SJSA1 (cell line): ENCODE measurements around the gene APMAP. TPM values are rescaled to one million over a fixed set of nuclear protein-coding genes. Genes with fewer than 3 reads are reported as not detected.
"Not testable (repeated sequence)": the region's sequence is repeated elsewhere in the genome, so short reads cannot be mapped to it uniquely, and the experiment has no call there.

Experiments used
- DNase-seq, 2 experiments: peaks; one replicate each; pipeline ENCODE4 v3.0.0-alpha.2; 2015 to 2020; ENCODE audit warnings: low spot score in 2 of 2, low read depth in 1 of 2
- H3K27ac ChIP-seq: fragments of 250-450 bp; sonication (Bioruptor Pico); 2 replicates; pipeline ENCODE4 v1.5.1; 2020; ENCODE audit warnings: mild to moderate bottlenecking, moderate library complexity
- H3K27me3 ChIP-seq: fragments of 250-450 bp; sonication (Bioruptor Pico); replicated peaks from 2 replicates; pipeline ENCODE4 v1.5.1; 2020; ENCODE audit warnings: mild to moderate bottlenecking, moderate library complexity
- H3K36me3 ChIP-seq: fragments of 250-450 bp; sonication (Bioruptor Pico); 2 replicates; pipeline ENCODE4 v1.5.1; 2020; ENCODE audit warnings: mild to moderate bottlenecking
- H3K4me1 ChIP-seq: fragments of 250-450 bp; sonication (Bioruptor Pico); replicated peaks from 2 replicates; pipeline ENCODE4 v1.6.1; 2021; ENCODE audit warnings: mild to moderate bottlenecking
- H3K4me3 ChIP-seq: fragments of 250-450 bp; sonication (Bioruptor Pico); 2 replicates; pipeline ENCODE4 v1.5.1; 2020; ENCODE audit warnings: mild to moderate bottlenecking
- H3K9me3 ChIP-seq: fragments of 250-450 bp; sonication (Bioruptor Pico); replicated peaks from 2 replicates; pipeline ENCODE4 v1.5.1; 2020; ENCODE audit warnings: mild to moderate bottlenecking
- total RNA-seq: library from RNA; depleted of rRNA; stranded (reverse); fragments of >200 nt; shearing (Covaris generic); gene quantifications from 2 replicates; pipeline ENCODE4 v1.2.3, GENCODE V29; 2014

APMAP gene
- total RNA-seq, 1 experiment from 2014 or later: 167 TPM

DNA sequence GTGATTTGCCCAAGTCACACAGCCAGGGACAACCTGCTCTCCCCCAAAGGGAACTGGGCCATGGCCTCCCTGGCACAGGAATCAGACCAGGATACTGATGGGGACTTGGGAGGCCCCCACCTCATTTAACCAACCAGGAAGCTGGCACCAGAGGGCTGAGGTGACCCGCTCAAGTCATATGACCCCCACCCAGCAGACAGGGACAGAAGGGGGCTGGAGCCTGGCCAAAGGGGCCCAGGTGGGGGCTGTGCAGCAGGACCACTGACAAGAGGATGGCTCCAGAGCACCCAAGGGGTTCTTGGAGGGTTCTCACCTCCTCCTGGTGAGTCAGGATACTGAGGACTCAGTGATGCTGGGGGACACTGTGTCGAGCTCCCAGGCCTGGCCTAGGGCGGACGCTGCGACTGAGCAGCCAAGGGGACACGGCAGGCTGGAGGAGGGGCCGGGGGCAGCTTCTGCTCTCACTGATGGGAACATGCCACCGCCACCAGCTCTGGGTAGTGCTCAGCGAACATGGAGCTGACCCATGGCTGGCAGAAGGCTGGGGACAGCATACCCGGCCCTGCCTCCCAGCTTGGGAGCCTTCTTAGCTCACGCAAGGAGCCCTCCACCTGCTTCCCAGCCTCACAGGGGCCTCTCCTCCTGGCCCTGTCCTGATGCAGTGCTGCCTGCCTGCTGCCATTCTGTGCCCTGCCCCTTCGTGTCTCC, 42.3 kb downstream of the APMAP start:
- DNase-seq: peak in 1 of 2 experiments; percentile 29
- Histone ChIP-seq H3K4me3 (no peak overlapping the region), H3K36me3 (no peaks in the 10 kb centered on the region), H3K27me3 (no peaks in the 10 kb centered on the region; the same call in 1 of the 2 replicates), H3K27ac (no peak overlapping the region), H3K9me3 (no peaks in the 10 kb centered on the region), H3K4me1 (no peaks in the 10 kb centered on the region)

- peak in 1 of 2 experiments; percentile 35 for DNase-seq
- H3K36me3 ChIP-seq: no peaks in the 10 kb centered on the region
- H3K4me3 ChIP-seq: no peak overlapping the region
- no peaks in the 10 kb centered on the region for H3K9me3 ChIP-seq
- H3K4me1 ChIP-seq: no peaks in the 10 kb centered on the region
- no peak overlapping the region for H3K27ac ChIP-seq
- no peaks in the 10 kb centered on the region; the same call in 1 of the 2 replicates for H3K27me3 ChIP-seq
These were observed 42.8 kb downstream of the APMAP start for GRCh38 chr20:24949756-24950127.

DNA sequence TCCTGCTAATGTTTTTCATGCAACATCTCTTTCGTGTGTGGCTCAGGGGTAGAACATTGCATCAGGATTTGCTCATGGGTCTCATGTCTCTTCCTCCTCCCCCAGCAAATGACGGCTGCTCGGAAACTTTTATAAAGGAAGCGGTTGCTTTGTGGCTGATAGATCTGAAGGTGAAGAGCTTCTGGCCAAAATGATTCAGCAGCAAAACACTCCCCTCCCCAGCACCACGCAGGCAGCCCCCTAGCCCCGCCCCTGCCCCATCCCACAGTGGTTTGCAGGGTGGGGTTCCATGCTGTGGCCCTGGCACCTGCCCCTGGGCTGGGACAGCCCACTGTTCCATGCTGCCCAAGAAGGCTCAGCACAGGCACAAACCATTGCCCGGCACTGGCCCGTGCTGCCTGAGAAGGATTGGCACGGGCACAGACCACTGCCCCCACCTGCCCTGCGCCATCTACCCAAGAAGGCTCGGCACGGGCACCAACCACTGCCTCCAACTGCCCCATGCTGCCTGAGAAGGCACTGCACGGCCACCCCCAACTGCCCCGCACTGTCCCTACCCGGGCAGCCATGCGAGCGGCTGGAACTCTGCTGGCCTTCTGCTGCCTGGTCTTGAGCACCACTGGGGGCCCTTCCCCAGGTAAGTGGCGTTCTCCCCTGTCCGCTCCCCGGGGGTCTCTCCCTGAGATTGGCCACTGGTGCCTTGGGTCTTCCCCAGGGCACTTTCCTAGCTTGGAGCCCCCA, 43.4 kb downstream of the APMAP start, which contains the start of gene CST7:
Gene CST7, plus strand, starts transcription at position 331 of the 741 bp plus-strand sequence. Its CDS starts 237 bp downstream, at position 568.
- H3K27ac ChIP-seq: no peak within 1 kb of the TSS
- H3K4me1 ChIP-seq: no peaks in the 10 kb centered on the region
- H3K36me3 ChIP-seq: no peaks in the 10 kb centered on the region
- H3K27me3 ChIP-seq: no peaks in the 10 kb centered on the region; the same call in 1 of the 2 replicates
- DNase-seq: peak in 1 of 2 experiments; percentile 28
- H3K4me3 ChIP-seq: no peak within 1 kb of the TSS
- H3K9me3 ChIP-seq: no peaks in the 10 kb centered on the region

GRCh38 chr20:24948396-24948938, 44.1 kb downstream of the APMAP start:
- H3K36me3 ChIP-seq: not testable (repeated sequence)

GRCh38 chr20:24946376-24946775, 46.2 kb downstream of the APMAP start:
- not testable (repeated sequence) for H3K4me3 ChIP-seq, H3K27me3 ChIP-seq, H3K27ac ChIP-seq, DNase-seq, H3K9me3 ChIP-seq, H3K4me1 ChIP-seq, H3K36me3 ChIP-seq

More at GRCh38 chr20:24948396-24948938, 44.1 kb downstream of the APMAP start:
- not testable (repeated sequence) for H3K9me3 ChIP-seq, H3K4me1 ChIP-seq, H3K4me3 ChIP-seq, H3K27ac ChIP-seq, H3K27me3 ChIP-seq, DNase-seq

DNA sequence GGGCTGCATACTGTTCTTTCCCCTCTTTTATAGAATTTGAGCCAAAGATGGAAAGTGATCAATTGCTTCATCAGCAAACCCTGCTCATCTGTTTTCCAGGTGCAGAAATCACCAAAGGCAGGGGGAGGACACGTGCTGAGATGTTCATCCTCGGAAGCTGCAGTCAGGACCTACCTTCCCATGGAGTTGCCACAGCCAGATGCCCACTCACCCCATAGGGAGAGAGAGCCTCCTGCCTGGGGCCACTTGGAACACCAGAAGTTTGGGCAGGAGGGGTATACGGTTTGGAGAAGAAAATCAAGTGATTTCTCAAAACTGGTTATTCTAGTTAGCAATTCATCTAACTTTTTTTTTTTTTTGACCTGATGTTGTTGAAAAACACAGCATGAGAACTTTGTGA, 48.8 kb downstream of the APMAP start:
- no peaks in the 10 kb centered on the region for H3K27me3 ChIP-seq
- no peak overlapping the region for H3K27ac ChIP-seq
- no peak overlapping the region for H3K4me3 ChIP-seq
- DNase-seq: peak in 1 of 2 experiments; percentile 16
- 0 out of 2 replicates have a peak, but pooled peaks cover 3% of the 10 kb centered on the region for H3K9me3 ChIP-seq
- H3K36me3 ChIP-seq: no peaks in the 10 kb centered on the region
- H3K4me1 ChIP-seq: no peaks in the 10 kb centered on the region

DNA sequence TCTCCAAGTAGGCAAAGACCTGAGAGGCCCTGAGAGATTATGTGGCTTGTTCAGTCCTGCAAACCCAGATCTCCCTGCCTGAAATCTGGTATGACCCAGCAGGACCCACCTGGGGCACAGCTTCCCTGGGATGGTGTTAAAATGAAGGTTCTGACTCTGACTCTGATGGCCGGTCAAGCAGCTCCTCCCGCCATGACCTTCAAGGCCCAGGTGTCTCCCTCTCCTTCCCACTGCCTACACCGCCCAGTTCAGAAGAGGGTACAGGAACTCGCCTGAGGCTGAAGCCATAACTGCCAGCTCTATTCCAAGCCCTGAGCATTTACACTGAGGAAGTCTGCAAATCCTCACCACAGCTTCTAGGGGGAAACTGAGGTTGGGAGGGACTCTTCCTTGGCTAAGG, 49.4 kb downstream of the APMAP start:
- no peak overlapping the region for H3K27ac ChIP-seq
- peak in 1 of 2 experiments; percentile 20 for DNase-seq
- 0 out of 2 replicates have a peak, but pooled peaks cover 3% of the 10 kb centered on the region for H3K9me3 ChIP-seq
- H3K36me3 ChIP-seq: no peaks in the 10 kb centered on the region
- H3K4me1 ChIP-seq: no peaks in the 10 kb centered on the region
- no peaks in the 10 kb centered on the region for H3K27me3 ChIP-seq
- no peak overlapping the region for H3K4me3 ChIP-seq

- H3K4me1 ChIP-seq: no peaks in the 10 kb centered on the region
- 0 out of 2 replicates have a peak, but pooled peaks cover 3% of the 10 kb centered on the region for H3K9me3 ChIP-seq
- no peak overlapping the region for H3K27ac ChIP-seq
- H3K27me3 ChIP-seq: no peaks in the 10 kb centered on the region
- no peak overlapping the region for H3K4me3 ChIP-seq
- H3K36me3 ChIP-seq: no peaks in the 10 kb centered on the region
- DNase-seq: peak in 1 of 2 experiments; percentile 16
These were observed 49.9 kb downstream of the APMAP start for GRCh38 chr20:24942679-24943078.

GRCh38 chr20:24939036-24939435, 53.5 kb downstream of the APMAP start:
- Histone ChIP-seq H3K4me1 (no peaks in the 10 kb centered on the region), H3K4me3 (no peak overlapping the region), H3K27ac (no peak overlapping the region), H3K27me3 (no peaks in the 10 kb centered on the region), H3K36me3 (no peaks in the 10 kb centered on the region), H3K9me3 (0 out of 2 replicates have a peak, but pooled peaks cover 3% of the 10 kb centered on the region)
- no peak for DNase-seq

GRCh38 chr20:24938498-24938897, 54.1 kb downstream of the APMAP start:
- H3K4me1 ChIP-seq: no peaks in the 10 kb centered on the region
- no peak overlapping the region for H3K27ac ChIP-seq
- H3K9me3 ChIP-seq: 0 out of 2 replicates have a peak, but pooled peaks cover 3% of the 10 kb centered on the region
- no peaks in the 10 kb centered on the region for H3K36me3 ChIP-seq
- no peak for DNase-seq
- no peaks in the 10 kb centered on the region for H3K27me3 ChIP-seq
- no peak overlapping the region for H3K4me3 ChIP-seq

DNA sequence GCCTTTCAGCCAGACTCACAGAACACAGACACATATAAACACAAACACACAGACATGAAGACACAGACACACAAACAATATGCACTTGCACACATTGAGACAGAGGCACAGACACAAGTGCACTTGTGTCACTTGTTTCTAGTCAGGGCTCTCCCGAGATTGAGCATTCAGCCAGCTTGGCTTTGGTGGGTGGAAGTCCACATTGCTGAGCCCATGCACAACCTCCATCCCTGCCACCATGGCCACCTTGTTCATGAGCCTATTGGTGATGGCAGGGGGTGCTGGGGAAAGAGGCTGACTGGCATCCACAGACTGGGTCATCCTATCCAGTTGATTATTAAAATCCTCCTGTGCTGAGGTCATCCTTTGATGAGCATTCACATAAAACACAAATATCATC, 55.0 kb downstream of the APMAP start:
- Histone ChIP-seq H3K4me1 (no peaks in the 10 kb centered on the region), H3K36me3 (no peaks in the 10 kb centered on the region), H3K27me3 (no peaks in the 10 kb centered on the region), H3K9me3 (0 out of 2 replicates have a peak, but pooled peaks cover 3% of the 10 kb centered on the region), H3K4me3 (no peak overlapping the region), H3K27ac (no peak overlapping the region)
- DNase-seq: peak in 1 of 2 experiments; percentile 25

GRCh38 chr20:24936526-24937407, 55.8 kb downstream of the APMAP start:
- Histone ChIP-seq H3K4me1 (no peaks in the 10 kb centered on the region), H3K4me3 (no peak overlapping the region), H3K27me3 (no peaks in the 10 kb centered on the region), H3K36me3 (no peaks in the 10 kb centered on the region), H3K9me3 (no peaks in the 10 kb centered on the region), H3K27ac (no peak overlapping the region)
- DNase-seq: peak in 1 of 2 experiments; percentile 28
